GM12878 (cell line): ENCODE data around the gene SEC16B. TPM values are rescaled to one million over a fixed set of nuclear protein-coding genes. Genes with fewer than 3 reads are reported as not detected.

Experiments used
- BHLHE40 ChIP-seq, 2 experiments: fragments of 450-650 bp in 1 of 2; IDR thresholded peaks; 2 replicates each; pipeline ENCODE4 v1.6.1; 2011 to 2017; ENCODE audit warnings: low read depth in 2 of 2, borderline replicate concordance in 1 of 2, improper control_type of control experiment in 1 of 2, low read length in 1 of 2, mild to moderate bottlenecking in 1 of 2
- BRCA1 ChIP-seq: IDR thresholded peaks from 2 replicates; pipeline ENCODE4 v1.6.1; 2011; ENCODE audit warnings: low read depth, low read length, improper control_type of control experiment
- JUNB ChIP-seq: IDR thresholded peaks from 2 replicates; pipeline ENCODE4 v1.6.1; 2016; ENCODE audit warnings: antibody characterized with exemption, mild to moderate bottlenecking
- KLF5 ChIP-seq: fragments of 450-650 bp; IDR thresholded peaks from 2 replicates; pipeline ENCODE4 v1.6.1; 2014; ENCODE audit warnings: mild to moderate bottlenecking; ENCODE audit not compliant: partially characterized antibody
- NR2F1 ChIP-seq: fragments of 450-650 bp; conservative IDR thresholded peaks from 2 replicates; pipeline ENCODE4 v1.6.1; 2017; ENCODE audit warnings: mild to moderate bottlenecking
- RAD21 ChIP-seq: IDR thresholded peaks from 2 replicates; pipeline ENCODE4 v1.6.1; 2011; ENCODE audit warnings: mild to moderate bottlenecking, low read depth, low read length, moderate library complexity; ENCODE audit not compliant: insufficient read depth
- SMAD1 ChIP-seq: fragments of 450-650 bp; IDR thresholded peaks from 2 replicates; pipeline ENCODE4 v1.6.1; 2018; ENCODE audit warnings: mild to moderate bottlenecking, low read depth; ENCODE audit not compliant: partially characterized antibody
- YY1 ChIP-seq: IDR thresholded peaks from 2 replicates; pipeline ENCODE4 v1.6.1; 2011; ENCODE audit warnings: low read depth, mild to moderate bottlenecking, low read length
- ZBED1 ChIP-seq: IDR thresholded peaks from 2 replicates; pipeline ENCODE4 v1.6.1; 2016; ENCODE audit warnings: borderline replicate concordance
- polyA plus RNA-seq, 11 experiments: library from polyadenylated mRNA; depleted of rRNA in 4 of 11; unstranded in 6 of 11; stranded (reverse) in 5 of 11; fragments of >200 nt; fragmentation: Nextera tagmentation in 4 of 11; fragmentation: Illumina TruSeq in 1 of 11; extraction: Ambion mirVana in 4 of 11; extraction: Trizol in 1 of 11; gene quantifications; 1 replicate in 1 of 11; 2 replicates in 10 of 11; pipeline versions ENCODE4 v1.2.1 to v1.2.3, GENCODE V29; 2011 to 2016; ENCODE audit warnings: inconsistent platforms in 2 of 11, missing spikeins in 2 of 11, low read depth in 1 of 11
- total RNA-seq, 4 experiments: library from RNA; depleted of rRNA in 3 of 4; stranded (reverse); fragments of >200 nt in 3 of 4; fragmentation: Illumina TruSeq in 1 of 4; extraction: Trizol in 1 of 4; gene quantifications; 2 replicates each; pipeline versions ENCODE4 v1.2.1 to v1.2.3, GENCODE V29; 2013 to 2021
- TF ChIP-seq, protein P1 (sequence below): fragments of 450-650 bp; IDR thresholded peaks from 2 replicates; pipeline ENCODE4 v1.6.1; 2016; ENCODE audit warnings: mild to moderate bottlenecking, moderate library complexity, borderline replicate concordance
- TF ChIP-seq, protein P2 (sequence below): fragments of 450-650 bp; IDR thresholded peaks from 2 replicates; pipeline ENCODE4 v1.6.1; 2017; ENCODE audit warnings: low read depth, mild to moderate bottlenecking, moderate library complexity
- TF ChIP-seq, protein P3 (sequence below): fragments of 150-350 bp; IDR thresholded peaks from 2 replicates; pipeline ENCODE4 v1.6.1; 2014; ENCODE audit warnings: mild to moderate bottlenecking, low read depth, low read length

The SEC16B gene
- total and polyA plus RNA-seq, 10 of the 15 experiments (the other 5 are each of a cell fraction or from before 2014, with no cell fraction given): 0.10 to 0.94 (median 0.17) TPM; not detected in 2

DNA sequence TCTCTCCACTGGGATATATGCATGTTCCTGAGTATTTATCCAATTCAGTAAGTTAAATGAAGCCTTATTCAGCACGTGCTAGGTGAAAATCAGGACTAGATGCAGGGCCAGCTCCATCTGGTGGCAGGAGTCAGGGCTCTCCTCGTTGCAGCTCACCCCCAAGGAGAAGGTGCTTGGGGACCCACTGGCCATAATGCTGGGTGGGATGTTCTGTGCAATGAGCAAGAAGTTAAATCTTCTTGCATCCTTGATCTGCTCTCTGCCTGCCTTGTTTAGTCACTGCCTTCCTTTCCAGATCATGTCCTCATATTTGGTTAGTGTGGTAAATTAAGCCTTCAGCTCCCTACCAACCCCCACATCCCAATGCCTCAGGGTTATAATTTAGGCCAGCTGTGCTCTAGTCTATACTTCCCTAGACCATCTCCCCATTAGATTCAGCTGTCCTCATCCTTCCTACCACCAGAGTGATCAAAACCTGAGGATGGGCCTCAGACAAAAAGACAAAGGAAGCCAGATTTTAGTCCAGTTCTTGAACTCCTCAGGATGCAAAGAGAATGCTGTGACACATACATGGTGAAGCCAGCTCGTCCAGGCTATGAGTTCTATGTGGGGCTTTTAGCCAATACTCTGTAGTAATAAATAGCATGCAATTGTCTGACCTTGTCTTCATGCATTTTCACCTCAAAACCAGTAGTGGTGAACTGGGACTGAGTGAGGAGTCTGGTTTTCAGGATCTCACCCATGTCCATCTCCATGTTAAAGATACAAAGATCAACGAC, 55.9 kb downstream of the SEC16B start (continued):
- TF ChIP-seq SMAD1 (no peak), BRCA1 (no peak), KLF5 (no peak), JUNB (no peak), NR2F1 (no peak), ZBED1 (no peak), BHLHE40 (IDR thresholded peaks at IDR 0.05; ENCODE audit: borderline replicate concordance in 1 of 2, low read depth in 2 of 2, low read length in 1 of 2) (peak; percentile 11 to 80; a peak in 2 of 4 replicates), RAD21 (0 out of 2 replicates have a peak, but pooled peaks have one; percentile 6), YY1 (no peak)
- TF ChIP-seq, protein P1, sequence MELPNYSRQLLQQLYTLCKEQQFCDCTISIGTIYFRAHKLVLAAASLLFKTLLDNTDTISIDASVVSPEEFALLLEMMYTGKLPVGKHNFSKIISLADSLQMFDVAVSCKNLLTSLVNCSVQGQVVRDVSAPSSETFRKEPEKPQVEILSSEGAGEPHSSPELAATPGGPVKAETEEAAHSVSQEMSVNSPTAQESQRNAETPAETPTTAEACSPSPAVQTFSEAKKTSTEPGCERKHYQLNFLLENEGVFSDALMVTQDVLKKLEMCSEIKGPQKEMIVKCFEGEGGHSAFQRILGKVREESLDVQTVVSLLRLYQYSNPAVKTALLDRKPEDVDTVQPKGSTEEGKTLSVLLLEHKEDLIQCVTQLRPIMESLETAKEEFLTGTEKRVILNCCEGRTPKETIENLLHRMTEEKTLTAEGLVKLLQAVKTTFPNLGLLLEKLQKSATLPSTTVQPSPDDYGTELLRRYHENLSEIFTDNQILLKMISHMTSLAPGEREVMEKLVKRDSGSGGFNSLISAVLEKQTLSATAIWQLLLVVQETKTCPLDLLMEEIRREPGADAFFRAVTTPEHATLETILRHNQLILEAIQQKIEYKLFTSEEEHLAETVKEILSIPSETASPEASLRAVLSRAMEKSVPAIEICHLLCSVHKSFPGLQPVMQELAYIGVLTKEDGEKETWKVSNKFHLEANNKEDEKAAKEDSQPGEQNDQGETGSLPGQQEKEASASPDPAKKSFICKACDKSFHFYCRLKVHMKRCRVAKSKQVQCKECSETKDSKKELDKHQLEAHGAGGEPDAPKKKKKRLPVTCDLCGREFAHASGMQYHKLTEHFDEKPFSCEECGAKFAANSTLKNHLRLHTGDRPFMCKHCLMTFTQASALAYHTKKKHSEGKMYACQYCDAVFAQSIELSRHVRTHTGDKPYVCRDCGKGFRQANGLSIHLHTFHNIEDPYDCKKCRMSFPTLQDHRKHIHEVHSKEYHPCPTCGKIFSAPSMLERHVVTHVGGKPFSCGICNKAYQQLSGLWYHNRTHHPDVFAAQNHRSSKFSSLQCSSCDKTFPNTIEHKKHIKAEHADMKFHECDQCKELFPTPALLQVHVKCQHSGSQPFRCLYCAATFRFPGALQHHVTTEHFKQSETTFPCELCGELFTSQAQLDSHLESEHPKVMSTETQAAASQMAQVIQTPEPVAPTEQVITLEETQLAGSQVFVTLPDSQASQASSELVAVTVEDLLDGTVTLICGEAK: no peak
- TF ChIP-seq, protein P2, sequence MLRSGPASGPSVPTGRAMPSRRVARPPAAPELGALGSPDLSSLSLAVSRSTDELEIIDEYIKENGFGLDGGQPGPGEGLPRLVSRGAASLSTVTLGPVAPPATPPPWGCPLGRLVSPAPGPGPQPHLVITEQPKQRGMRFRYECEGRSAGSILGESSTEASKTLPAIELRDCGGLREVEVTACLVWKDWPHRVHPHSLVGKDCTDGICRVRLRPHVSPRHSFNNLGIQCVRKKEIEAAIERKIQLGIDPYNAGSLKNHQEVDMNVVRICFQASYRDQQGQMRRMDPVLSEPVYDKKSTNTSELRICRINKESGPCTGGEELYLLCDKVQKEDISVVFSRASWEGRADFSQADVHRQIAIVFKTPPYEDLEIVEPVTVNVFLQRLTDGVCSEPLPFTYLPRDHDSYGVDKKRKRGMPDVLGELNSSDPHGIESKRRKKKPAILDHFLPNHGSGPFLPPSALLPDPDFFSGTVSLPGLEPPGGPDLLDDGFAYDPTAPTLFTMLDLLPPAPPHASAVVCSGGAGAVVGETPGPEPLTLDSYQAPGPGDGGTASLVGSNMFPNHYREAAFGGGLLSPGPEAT: no peak
- TF ChIP-seq, protein P3, sequence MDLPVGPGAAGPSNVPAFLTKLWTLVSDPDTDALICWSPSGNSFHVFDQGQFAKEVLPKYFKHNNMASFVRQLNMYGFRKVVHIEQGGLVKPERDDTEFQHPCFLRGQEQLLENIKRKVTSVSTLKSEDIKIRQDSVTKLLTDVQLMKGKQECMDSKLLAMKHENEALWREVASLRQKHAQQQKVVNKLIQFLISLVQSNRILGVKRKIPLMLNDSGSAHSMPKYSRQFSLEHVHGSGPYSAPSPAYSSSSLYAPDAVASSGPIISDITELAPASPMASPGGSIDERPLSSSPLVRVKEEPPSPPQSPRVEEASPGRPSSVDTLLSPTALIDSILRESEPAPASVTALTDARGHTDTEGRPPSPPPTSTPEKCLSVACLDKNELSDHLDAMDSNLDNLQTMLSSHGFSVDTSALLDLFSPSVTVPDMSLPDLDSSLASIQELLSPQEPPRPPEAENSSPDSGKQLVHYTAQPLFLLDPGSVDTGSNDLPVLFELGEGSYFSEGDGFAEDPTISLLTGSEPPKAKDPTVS: no peak
